ENCODE results near the gene TMEM106B.

DNA sequence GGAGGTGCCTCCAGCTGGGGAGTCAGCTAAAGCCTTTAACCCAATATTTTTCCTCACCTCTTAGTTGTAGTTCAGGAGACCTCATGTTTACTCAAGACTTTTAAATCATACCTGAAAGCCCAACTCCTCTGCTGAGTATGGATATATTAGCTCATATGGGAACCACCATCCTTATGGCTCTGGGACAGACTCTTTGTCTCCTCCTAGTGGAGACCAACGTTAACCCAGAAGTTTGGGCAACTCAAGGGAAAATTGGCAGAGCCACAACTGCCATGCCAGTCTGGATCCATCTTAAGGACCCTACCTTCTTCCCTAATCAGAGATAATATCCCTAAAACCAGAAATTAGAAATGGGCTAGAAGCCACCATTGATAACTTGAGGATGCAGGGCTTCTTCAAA lies 80.8 kb downstream of the TMEM106B start:
- no peak for TF ChIP-seq EGR1 (IDR thresholded peaks at IDR 0.05; ENCODE audit: low read depth)
- TF ChIP-seq, protein P1, sequence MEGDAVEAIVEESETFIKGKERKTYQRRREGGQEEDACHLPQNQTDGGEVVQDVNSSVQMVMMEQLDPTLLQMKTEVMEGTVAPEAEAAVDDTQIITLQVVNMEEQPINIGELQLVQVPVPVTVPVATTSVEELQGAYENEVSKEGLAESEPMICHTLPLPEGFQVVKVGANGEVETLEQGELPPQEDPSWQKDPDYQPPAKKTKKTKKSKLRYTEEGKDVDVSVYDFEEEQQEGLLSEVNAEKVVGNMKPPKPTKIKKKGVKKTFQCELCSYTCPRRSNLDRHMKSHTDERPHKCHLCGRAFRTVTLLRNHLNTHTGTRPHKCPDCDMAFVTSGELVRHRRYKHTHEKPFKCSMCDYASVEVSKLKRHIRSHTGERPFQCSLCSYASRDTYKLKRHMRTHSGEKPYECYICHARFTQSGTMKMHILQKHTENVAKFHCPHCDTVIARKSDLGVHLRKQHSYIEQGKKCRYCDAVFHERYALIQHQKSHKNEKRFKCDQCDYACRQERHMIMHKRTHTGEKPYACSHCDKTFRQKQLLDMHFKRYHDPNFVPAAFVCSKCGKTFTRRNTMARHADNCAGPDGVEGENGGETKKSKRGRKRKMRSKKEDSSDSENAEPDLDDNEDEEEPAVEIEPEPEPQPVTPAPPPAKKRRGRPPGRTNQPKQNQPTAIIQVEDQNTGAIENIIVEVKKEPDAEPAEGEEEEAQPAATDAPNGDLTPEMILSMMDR (IDR thresholded peaks at IDR 0.05 in 2 of 3, conservative IDR thresholded peaks at IDR 0.05 in 1 of 3; ENCODE audit: borderline replicate concordance in 1 of 3, insufficient read depth in 1 of 3, low read depth in 2 of 3, low read length in 2 of 3) = peak in 2 of 3 experiments; percentile 52 to 60; a peak in 4 of 6 replicates
- no peak for TF ChIP-seq POLR2A (IDR thresholded peaks at IDR 0.05; ENCODE audit: borderline replicate concordance, extremely low read depth, insufficient read depth, insufficient read length)
- TF ChIP-seq, protein P2, sequence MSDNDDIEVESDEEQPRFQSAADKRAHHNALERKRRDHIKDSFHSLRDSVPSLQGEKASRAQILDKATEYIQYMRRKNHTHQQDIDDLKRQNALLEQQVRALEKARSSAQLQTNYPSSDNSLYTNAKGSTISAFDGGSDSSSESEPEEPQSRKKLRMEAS (IDR thresholded peaks at IDR 0.05) = no peak

All from HCT116 (cell line).